Osteocyte (in vitro differentiated cells): ENCODE results near the gene SLC9B1. TPM values are rescaled to one million over a fixed set of nuclear protein-coding genes. Genes with fewer than 3 reads are reported as not detected.
"Not testable (repeated sequence)": the region's sequence is repeated elsewhere in the genome, so short reads cannot be mapped to it uniquely, and the experiment has no call there.

Experiments
- DNase-seq: peaks from one replicate; pipeline ENCODE4 v3.0.0; 2021; ENCODE audit warnings: mixed read lengths; ENCODE audit not compliant: unreplicated experiment; ENCODE audit errors: extremely low spot score
- H3K27ac Mint-ChIP-seq: one replicate; pipeline ENCODE4 v1.8.0; 2021; ENCODE audit warnings: mild to moderate bottlenecking, mixed read lengths; ENCODE audit not compliant: unreplicated experiment
- H3K27me3 Mint-ChIP-seq: one replicate; pipeline ENCODE4 v1.8.0; 2021; ENCODE audit warnings: mixed read lengths; ENCODE audit not compliant: unreplicated experiment
- H3K36me3 Mint-ChIP-seq: one replicate; pipeline ENCODE4 v1.8.0; 2021; ENCODE audit warnings: mixed read lengths; ENCODE audit not compliant: unreplicated experiment
- H3K4me1 Mint-ChIP-seq: one replicate; pipeline ENCODE4 v1.8.0; 2021; ENCODE audit warnings: mixed read lengths; ENCODE audit not compliant: unreplicated experiment
- H3K4me3 Mint-ChIP-seq: one replicate; pipeline ENCODE4 v1.8.0; 2021; ENCODE audit warnings: mild to moderate bottlenecking, moderate library complexity, mixed read lengths; ENCODE audit not compliant: unreplicated experiment
- H3K9me3 Mint-ChIP-seq: one replicate; pipeline ENCODE4 v1.8.0; 2021; ENCODE audit warnings: mixed read lengths; ENCODE audit not compliant: unreplicated experiment
- total RNA-seq: library from RNA; stranded (reverse); gene quantifications from 2 replicates; pipeline ENCODE4 v1.2.1, GENCODE V29; 2021
- TF ChIP-seq, protein P1 (sequence below): fragments of 200-600 bp; sonication (generic); IDR thresholded peaks from 2 replicates; pipeline ENCODE4 v1.5.0; 2021; ENCODE audit warnings: antibody characterized with exemption, mild to moderate bottlenecking, moderate library complexity

The SLC9B1 gene
- total RNA-seq, 1 donor from 2014 or later, result 1.8 TPM

DNA sequence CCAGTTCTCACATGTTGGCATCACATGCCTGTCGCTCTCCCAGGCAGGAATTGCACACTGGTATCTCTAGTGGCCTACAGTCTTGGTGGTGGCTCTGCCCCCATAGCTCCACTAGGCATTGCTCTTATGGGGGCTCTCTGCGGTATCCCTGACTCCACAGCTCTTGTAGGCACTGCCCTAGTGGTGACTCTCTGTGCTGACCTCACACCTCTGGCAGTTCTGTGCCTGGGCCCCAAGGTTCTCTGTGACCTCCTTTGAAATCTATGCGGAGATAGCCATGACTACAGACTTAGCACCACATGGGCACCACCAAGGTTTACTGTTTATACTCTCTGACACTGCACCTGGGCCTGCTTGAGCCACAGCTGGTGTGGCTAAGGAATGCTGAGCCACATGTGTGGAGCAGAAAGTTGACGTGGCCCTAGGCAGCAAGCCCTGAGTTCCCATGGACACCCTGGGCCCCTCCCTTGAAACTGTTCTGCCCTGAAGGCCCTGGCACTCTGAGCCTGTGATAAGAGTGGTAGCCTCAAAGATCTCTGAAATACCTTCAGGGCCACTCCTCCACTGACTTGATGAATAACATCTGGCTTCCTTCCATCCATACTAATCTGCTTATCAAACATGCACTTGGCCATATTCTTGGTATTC is 8.0 kb downstream of the SLC9B1 start:
- no peak for DNase-seq
- no peak overlapping the region for H3K27ac Mint-ChIP-seq
- H3K4me3 Mint-ChIP-seq, result no peak overlapping the region
- TF ChIP-seq, protein P1, sequence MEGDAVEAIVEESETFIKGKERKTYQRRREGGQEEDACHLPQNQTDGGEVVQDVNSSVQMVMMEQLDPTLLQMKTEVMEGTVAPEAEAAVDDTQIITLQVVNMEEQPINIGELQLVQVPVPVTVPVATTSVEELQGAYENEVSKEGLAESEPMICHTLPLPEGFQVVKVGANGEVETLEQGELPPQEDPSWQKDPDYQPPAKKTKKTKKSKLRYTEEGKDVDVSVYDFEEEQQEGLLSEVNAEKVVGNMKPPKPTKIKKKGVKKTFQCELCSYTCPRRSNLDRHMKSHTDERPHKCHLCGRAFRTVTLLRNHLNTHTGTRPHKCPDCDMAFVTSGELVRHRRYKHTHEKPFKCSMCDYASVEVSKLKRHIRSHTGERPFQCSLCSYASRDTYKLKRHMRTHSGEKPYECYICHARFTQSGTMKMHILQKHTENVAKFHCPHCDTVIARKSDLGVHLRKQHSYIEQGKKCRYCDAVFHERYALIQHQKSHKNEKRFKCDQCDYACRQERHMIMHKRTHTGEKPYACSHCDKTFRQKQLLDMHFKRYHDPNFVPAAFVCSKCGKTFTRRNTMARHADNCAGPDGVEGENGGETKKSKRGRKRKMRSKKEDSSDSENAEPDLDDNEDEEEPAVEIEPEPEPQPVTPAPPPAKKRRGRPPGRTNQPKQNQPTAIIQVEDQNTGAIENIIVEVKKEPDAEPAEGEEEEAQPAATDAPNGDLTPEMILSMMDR, result no peak
- H3K27me3 Mint-ChIP-seq, result peaks cover 10% of the 10 kb centered on the region
- H3K4me1 Mint-ChIP-seq, result no peaks in the 10 kb centered on the region
- no peaks in the 10 kb centered on the region for H3K9me3 Mint-ChIP-seq
- no peaks in the 10 kb centered on the region for H3K36me3 Mint-ChIP-seq

DNA sequence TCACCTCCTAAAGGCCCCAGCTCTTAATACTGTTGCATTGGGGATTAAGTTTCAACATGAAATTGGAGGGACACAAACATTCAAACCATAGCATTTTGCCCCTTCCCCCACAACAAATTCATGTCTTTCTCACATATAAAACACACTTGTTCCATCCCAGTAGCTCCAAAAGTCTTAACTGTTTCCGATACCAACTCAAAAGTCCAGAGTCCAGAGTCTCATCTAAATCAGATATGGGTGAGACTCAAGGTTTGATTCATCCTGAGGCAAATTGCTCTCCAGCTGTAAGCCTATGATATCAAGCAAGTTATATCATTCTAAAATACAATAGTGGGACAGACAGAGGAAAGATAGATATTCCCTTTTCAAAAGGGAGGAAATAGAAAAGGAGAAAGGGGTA is 8.7 kb downstream of the SLC9B1 start:
- peaks cover 16% of the 10 kb centered on the region for H3K27me3 Mint-ChIP-seq
- no peaks in the 10 kb centered on the region for H3K9me3 Mint-ChIP-seq
- no peaks in the 10 kb centered on the region for H3K36me3 Mint-ChIP-seq
- TF ChIP-seq, protein P1, result no peak
- DNase-seq, result no peak
- H3K27ac Mint-ChIP-seq, result no peak overlapping the region
- no peak overlapping the region for H3K4me3 Mint-ChIP-seq
- no peaks in the 10 kb centered on the region for H3K4me1 Mint-ChIP-seq

DNA sequence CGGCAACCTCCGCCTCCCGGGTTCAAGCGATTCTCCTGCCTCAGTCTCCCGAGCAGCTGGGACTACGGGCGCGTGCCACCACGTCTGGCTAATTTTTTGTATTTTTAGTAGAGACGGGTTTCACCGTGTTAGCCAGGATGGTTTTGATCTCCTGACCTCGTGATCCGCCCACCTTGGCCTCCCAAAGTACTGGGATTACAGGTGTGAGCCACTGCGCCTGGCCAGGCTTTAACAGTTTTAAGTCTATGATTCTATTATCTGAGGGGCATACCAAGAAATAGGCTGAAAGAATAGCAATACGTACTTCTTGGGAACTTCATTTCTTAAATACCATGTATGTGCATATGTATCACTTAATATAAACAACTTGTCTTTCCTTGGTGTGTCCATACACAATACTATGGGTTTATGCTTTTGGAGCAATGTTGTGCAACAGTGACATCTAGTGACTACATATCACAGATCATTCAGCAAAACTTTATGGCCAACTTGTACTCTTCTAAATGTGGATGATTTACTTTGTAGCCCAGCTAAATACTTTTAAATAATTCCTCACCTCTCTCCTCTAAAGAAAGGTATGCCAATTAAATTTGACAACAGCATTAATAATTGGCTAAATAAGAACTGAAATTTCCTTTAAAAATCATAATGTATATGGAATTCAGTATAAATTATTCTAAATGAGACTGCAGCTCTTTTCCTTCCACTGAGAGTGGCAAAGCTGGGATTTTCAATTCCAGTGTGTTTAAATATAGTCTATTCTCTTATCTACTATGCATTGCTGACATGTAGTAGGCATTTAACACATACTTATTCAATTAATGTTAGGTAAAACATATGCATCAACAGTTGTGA is 10.4 kb downstream of the SLC9B1 start:
- Mint-ChIP-seq H3K4me1 (no peaks in the 10 kb centered on the region), H3K36me3 (no peaks in the 10 kb centered on the region), H3K27ac (no peak overlapping the region), H3K4me3 (no peak overlapping the region), H3K27me3 (peaks cover 33% of the 10 kb centered on the region), H3K9me3 (no peaks in the 10 kb centered on the region)
- no peak for DNase-seq
- TF ChIP-seq, protein P1, result peak; percentile 84

DNA sequence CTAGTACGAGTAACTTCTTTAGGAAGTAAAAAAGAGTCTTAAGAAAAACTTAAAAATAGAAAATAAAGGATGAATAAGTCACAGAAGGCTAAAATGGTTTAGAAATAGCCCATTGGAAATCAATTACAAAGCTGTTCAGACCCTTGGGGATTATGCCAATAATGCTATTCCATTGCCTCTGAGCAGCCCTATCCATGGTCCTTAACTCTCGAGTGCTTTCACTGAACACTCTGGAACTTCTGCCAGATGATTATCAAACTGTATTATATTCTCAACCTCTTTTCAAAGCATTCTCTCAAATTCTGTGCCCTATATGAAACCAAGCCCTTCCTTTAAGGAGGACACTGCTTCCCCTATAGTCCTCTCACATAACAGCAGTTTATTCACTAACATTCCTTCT is 17.0 kb downstream of the SLC9B1 start:
- no peaks in the 10 kb centered on the region for H3K4me1 Mint-ChIP-seq
- peaks cover 6% of the 10 kb centered on the region for H3K9me3 Mint-ChIP-seq
- peaks cover 63% of the 10 kb centered on the region for H3K27me3 Mint-ChIP-seq
- TF ChIP-seq, protein P1, result no peak
- DNase-seq, result no peak
- H3K4me3 Mint-ChIP-seq, result no peak overlapping the region
- no peak overlapping the region for H3K27ac Mint-ChIP-seq
- peaks cover 1% of the 10 kb centered on the region for H3K36me3 Mint-ChIP-seq

DNA sequence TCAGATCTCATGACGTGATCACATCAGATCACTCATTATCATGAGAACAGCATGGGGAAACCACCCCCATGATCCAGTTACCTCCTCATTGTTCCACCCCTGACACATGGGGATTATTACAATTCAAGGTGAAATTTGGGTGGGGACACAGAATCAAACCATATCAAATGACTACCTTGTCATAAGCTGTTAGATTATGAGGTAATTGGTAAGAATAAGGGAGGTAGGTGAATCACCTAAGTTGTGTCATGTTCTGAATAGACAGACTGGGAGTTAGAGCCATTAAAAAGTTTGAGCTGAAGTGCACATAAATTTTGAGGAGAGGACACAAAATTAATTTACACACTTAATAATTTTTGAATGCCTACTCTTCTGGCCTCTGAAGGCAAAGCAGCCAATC is 24.7 kb downstream of the SLC9B1 start:
- Mint-ChIP-seq H3K9me3 (peaks cover 6% of the 10 kb centered on the region), H3K4me3 (no peak overlapping the region), H3K4me1 (no peaks in the 10 kb centered on the region), H3K27me3 (peaks cover 50% of the 10 kb centered on the region), H3K27ac (no peak overlapping the region), H3K36me3 (peaks cover 1% of the 10 kb centered on the region)
- TF ChIP-seq, protein P1, result no peak
- no peak for DNase-seq

DNA sequence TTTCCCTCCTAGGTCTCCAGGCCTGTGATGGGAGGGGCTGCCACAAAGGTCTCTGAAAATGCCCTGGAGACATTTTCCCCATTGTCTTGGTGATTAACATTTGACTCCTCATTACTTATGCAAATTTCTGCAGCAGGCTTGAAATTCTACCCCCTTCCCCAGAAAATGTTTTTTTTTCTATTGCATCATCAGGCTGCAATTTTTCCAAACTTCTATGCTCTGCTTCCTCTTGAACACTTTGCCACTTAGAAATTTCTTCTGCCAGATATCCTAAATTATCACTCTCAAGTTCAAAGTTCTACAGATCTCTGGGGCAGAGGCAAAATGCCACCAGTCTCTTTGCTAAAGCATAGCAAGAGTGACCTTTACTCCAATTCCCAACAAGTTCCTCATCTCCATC is 25.5 kb downstream of the SLC9B1 start:
- not testable (repeated sequence) for H3K27ac Mint-ChIP-seq, H3K9me3 Mint-ChIP-seq, DNase-seq, H3K4me3 Mint-ChIP-seq, H3K4me1 Mint-ChIP-seq, H3K36me3 Mint-ChIP-seq
- peaks cover 47% of the 10 kb centered on the region for H3K27me3 Mint-ChIP-seq
